Activated naive CD4-positive, alpha-beta T cell (primary cell): ENCODE results near the gene SUSD1.
"Not testable (repeated sequence)": the region's sequence is repeated elsewhere in the genome, so short reads cannot be mapped to it uniquely, and the experiment has no call there.

Experiments used
- DNase-seq, 4 experiments: peaks; one replicate each; lab custom pipeline; 2025; lab: John Stamatoyannopoulos, UW

The SUSD1 gene

GRCh38 chr9:112173489-112174221 is 1.4 kb downstream of the SUSD1 start:
- DNase-seq, result no peak

GRCh38 chr9:112170968-112171367 is 4.1 kb downstream of the SUSD1 start:
- DNase-seq, result no peak

GRCh38 chr9:112170235-112170634 is 4.9 kb downstream of the SUSD1 start:
- DNase-seq, result no peak

DNA sequence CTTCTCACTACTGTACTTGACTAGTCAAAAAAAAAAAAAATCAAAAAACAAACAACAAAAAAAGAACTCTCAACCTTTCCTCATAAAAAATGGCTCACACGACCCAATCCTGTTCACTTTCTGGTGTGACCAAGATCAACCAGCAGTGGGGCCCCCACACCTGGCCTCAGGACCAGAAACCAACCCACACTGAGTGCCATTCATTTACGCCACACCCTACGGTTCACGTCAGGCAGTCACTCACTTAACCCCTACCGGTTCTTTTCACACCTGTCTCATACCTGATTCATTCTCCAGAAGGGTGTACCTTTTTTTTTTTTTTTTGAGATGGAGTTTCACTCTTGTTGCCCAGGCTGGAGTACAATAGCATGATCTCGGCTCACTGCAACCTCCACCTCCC is 5.7 kb downstream of the SUSD1 start:
- DNase-seq, result no peak

GRCh38 chr9:112168197-112168596 is 6.9 kb downstream of the SUSD1 start:
- no peak for DNase-seq

DNA sequence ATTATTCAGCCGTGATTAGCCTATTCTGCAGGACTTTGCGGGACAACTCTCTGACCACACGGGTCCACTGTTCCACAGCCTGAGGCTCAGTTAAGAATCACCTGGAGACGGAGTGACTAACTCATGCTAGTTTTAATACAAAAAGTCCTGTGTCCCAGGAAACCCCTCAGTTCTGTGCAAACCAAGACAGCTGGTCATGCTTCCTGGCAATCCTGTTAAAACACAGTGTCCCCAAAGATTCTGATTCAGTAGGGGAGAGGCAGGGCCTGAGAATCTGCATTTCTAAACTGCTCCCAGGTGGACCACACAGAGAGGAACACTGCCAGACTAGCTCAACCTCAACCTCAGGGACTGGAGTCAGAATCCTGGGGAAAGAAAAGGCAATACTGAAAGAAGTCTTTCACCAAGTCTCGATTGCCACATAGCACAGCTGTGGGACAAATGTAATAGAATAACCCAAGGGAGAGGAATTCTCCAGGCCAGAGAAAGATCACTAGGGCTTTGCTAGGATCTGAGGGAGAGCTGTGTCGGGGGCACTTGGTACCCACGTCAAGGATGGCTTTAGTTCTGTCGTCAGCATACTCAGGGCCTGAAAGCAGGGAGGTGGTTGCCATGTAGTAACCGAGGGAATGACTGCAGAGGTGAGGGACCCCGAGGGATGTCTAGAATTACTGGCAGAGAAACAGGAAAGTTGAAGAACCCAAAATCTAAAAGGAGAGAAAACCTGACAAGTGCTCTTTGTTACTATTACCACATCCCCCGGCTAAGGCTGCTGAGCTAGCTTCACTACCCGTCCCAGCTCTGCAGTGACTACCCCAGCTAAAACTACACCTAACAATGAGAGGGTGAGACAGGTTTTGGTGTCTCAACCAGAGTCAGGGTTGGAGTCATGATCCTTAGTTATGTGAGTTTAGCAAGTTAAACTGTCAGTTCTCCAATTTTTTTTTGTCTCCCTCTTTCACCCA is 8.6 kb downstream of the SUSD1 start:
- no peak for DNase-seq

- DNase-seq, result no peak
Observed at GRCh38 chr9:112162621-112163413, 12.3 kb downstream of the SUSD1 start.

DNA sequence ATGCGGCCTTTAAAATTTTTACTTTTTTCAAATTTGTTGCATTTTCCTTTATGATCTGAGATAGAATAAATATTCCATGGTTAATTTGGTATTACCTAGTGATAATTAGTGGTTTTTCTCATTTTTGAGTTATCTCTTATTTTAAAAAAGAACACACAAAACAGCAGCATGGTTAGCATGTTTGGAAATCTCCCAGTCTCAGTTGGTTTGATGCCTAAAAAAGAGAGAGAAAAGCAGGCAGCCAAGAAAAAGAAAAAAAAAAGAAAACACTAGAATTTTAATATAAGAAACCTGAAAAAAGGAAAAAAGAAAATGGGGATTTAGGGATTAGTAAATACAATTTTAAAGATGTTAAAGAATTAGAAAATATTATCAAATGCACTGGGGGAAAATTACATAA is 15.3 kb downstream of the SUSD1 start:
- no peak for DNase-seq

GRCh38 chr9:112158656-112159367 is 16.3 kb downstream of the SUSD1 start:
- no peak for DNase-seq

DNA sequence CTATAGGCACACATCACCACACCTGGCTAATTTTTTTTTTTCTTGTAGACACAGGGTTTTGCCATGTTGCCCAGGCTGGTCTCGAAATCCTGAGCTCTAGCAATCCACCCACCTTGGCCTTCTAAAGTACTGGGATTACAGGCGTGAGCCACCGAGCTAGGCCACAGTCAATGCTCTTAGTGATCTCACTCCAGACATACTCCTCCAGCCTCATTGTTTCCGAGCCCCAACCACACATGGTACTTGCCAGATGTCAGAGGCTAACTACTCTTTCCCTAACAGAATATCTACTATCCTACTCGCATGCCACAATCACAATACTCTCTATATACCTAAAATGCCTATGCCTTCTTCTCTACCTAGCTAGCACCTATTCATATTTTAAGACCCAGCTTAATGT is 17.1 kb downstream of the SUSD1 start:
- no peak for DNase-seq

- DNase-seq, result no peak
Observed at GRCh38 chr9:112157087-112157486, 18.0 kb downstream of the SUSD1 start.

- DNase-seq, result no peak
Observed at GRCh38 chr9:112149211-112149610, 25.9 kb downstream of the SUSD1 start.

DNA sequence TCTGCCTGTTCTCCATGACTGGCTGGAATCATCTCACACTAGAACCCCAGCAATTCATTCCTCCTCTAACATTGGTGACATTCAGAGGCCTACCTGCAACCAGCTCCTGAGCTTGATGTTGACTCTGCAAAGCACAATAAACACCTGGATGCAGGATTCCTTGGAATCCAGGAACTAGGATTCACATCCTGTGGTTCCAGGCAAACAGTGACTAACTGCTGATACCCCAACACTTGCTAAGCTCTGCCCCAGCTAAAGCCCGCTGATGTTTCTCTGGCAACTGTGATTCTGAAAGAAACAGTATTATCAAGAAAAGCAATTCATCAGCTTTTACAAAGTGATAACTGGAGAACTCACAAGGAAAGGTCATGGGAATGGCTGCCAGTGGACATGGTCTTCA is 29.2 kb downstream of the SUSD1 start:
- no peak for DNase-seq

DNA sequence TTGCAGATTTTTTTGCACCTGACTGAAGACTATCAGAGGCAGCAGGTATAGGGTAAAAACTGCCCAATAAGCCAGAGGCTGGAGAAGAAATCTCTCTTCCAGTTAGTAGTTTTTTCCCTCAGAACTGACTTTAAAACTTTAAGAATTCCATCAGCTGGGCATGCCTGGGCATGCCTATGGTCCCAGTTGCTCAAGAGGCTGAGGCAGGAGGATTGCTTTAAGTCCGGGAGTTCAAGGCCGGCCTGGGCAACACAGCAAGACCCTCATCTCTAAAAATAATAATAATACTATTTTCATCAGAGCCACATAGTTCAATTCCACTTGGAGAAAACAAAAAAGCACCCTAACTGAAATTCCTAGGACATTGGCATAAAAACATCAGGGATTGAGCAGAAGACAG is 30.3 kb downstream of the SUSD1 start:
- no peak for DNase-seq

DNA sequence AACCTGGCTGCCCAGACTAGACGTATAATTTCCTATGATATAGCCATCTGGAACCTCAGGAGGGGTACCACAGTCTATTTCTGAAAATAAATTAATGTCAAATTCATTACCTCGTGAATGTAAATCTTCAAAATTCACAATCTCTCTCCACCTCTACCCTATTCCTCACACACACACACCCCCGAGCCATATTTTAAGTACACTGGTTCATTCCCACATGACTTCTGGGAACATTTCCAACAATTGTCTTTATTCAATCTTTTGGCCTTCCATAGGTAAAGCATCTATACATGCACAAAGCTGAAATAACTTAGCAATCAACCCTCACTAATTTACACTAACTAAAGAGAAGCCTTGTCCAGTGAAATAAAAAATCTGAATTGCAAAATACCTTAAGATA is 32.7 kb downstream of the SUSD1 start:
- no peak for DNase-seq

DNA sequence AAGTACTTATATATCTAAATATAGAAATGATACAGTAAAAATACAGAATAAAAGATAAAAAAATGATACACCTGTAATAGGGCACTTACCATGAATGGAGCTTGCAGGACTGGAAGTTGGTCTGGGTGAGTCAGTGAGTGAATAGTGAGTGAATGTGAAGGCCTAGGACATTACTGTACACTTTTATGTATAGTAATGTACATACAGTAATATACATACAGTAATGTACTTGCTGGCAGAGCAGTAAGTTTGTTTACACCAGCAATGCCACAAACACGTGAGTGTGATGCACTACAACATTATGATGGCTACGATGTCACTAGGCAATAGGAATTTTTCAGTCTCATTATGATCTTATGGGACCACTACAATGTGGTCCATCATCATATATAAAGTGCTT is 34.2 kb downstream of the SUSD1 start:
- DNase-seq, result no peak

DNA sequence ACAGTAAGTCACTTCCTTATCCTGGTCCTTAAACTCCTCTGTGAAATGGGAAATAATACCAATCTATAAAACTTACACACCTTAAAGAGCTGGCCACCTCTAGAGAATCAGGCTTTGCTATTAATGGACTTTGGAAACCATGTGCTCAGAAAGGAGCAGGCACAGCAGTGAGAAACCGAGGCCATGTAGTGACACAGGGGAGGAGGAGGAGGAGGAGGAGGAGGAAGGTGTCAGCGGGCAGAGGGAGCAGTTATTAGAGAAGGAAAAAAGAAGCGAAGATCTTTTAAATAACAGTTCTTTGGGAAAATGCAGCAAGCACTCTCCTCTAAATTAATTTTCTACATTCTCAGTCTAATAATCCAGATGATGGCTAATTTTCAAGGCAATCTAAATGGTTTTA is 38.0 kb downstream of the SUSD1 start:
- no peak for DNase-seq

DNA sequence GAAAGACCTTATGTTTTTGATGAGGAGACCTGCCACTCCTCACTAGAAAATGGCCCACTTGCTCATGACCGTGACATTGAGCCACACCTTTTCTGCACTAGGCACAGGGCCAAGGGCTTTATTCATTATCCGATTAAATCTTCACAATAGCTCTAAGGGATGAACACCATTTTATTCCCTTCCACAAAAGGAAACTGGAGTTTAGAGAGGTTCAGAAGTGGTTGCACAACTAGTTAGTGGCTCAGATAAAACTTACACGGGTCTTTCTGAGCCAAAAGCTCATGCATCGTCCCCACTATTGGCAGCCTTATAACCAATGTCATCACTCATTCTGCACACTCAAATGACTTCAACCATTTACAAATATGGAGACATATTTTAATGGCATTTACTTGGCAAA is 39.4 kb downstream of the SUSD1 start:
- DNase-seq, result no peak

- not testable (repeated sequence) for DNase-seq
Observed at GRCh38 chr9:112133806-112134205, 41.3 kb downstream of the SUSD1 start.

DNA sequence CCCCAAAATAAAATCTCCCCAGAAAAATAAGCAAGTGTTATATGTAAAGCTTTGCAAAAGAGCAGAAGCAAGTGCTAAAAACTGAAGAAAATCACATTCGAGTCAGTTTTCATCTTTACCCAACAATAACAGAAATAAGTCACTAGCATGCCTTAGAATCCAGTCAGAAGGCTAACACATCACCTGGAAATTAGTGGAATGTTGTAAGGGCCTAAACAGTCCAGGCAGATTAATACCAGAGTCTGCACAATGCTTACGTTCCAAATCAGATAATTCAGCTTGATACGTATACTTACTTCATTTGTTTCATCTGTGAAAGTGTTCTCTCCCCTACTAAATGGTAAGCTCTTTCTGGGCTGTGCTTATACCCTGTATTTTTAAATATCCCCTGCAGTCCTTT is 42.7 kb downstream of the SUSD1 start:
- no peak for DNase-seq

DNA sequence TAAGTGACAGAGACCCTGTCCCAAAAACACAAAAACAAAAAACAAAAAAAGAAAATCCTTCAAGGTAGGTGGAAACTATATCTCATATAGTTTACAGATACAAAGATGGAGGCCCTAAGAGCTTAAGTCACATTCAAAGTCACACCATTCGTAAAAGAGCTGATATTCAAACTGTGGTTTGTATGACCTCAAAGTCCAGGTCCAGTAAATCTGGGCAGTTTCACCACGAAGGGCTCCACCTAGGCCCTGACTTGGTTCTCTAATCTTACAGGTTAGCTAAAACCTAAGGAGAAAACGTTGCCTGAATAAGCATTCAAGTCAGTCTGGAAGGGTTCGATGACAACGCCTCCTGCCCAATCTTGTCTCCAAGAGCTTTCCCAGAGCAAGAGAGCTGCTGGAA is 44.1 kb downstream of the SUSD1 start:
- DNase-seq, result no peak

- DNase-seq, result no peak
Observed at GRCh38 chr9:112130347-112130746, 44.8 kb downstream of the SUSD1 start.
